Activated T-helper 2 cell treated with anti-CD3 and anti-CD28 coated beads, Interferon-gamma antibody, Interleukin-2, Interleukin-4, amounts not matched to agents 10 μg/mL and 5 μg/mL and 100 μg/mL, durations not matched to agents 14 hours and 24 hours and 36 hours (primary cell): ENCODE data around the gene DMRT2. TPM values are rescaled to one million over a fixed set of nuclear protein-coding genes. Genes with fewer than 3 reads are reported as not detected.

ENCODE experiments used
- DNase-seq: peaks from one replicate; pipeline ENCODE4 v3.0.0; 2021; ENCODE audit warnings: low spot score
- H3K27ac Mint-ChIP-seq: one replicate; pipeline ENCODE4 v1.8.0; 2021; ENCODE audit warnings: mixed read lengths
- H3K27me3 Mint-ChIP-seq: one replicate; pipeline ENCODE4 v1.8.0; 2021; ENCODE audit warnings: low read depth, mixed read lengths
- H3K36me3 Mint-ChIP-seq: one replicate; pipeline ENCODE4 v1.8.0; 2021; ENCODE audit warnings: low read depth, mixed read lengths
- H3K4me1 Mint-ChIP-seq: one replicate; pipeline ENCODE4 v1.8.0; 2021; ENCODE audit warnings: low read depth, mixed read lengths
- H3K4me3 Mint-ChIP-seq: one replicate; pipeline ENCODE4 v1.8.0; 2021; ENCODE audit warnings: low read depth, mild to moderate bottlenecking, moderate library complexity, mixed read lengths
- H3K9me3 Mint-ChIP-seq: one replicate; pipeline ENCODE4 v1.8.0; 2021; ENCODE audit warnings: mixed read lengths
- intact Hi-C: fragments of 100-400 bp; cut with micrococcal nuclease; formaldehyde crosslinking; loops from one replicate; pipeline ENCODE4 v1.15.1; 2023
- total RNA-seq: library from RNA; stranded (reverse); gene quantifications from 2 replicates; pipeline ENCODE4 v1.2.3, GENCODE V29; 2022

The DMRT2 gene
- total RNA-seq, 1 donor from 2014 or later, result 1.2 TPM

DNA sequence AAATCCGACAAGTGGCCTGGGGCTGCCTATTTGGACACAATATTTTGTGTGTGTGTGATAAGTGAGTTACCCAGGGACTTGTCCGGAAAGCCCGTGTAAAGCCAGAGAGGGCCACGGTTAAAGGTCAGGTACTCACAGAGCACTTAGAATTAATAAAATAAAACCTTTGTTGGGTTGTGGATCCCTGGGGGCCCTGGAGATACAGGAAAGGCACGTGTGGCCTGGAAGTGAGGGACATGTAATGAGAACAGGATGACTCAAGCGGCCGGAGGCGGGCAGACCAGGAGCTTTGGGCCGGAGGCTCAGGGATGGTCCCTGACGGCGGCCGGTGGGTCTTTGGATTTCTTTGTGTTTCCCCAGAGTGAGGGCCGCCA is 1.0 kb downstream of the DMRT2 start:
- Mint-ChIP-seq H3K36me3 (peaks cover 12% of the 10 kb centered on the region), H3K27me3 (peaks cover 83% of the 10 kb centered on the region), H3K4me1 (peaks cover 40% of the 10 kb centered on the region), H3K9me3 (peaks cover 7% of the 10 kb centered on the region), H3K4me3 (peak overlapping the region; percentile 56), H3K27ac (no peak overlapping the region)
- intact Hi-C loops, result loop anchor here (10.0 kb wide), 1 partner anchor 554 kb away; no protein-coding TSS in a partner anchor
- DNase-seq, result no peak

GRCh38 chr9:1051584-1052275 is 1.6 kb downstream of the DMRT2 start:
- Mint-ChIP-seq H3K27ac (no peak overlapping the region), H3K4me1 (peaks cover 40% of the 10 kb centered on the region), H3K27me3 (peaks cover 85% of the 10 kb centered on the region), H3K4me3 (peak overlapping the region; percentile 56), H3K9me3 (peaks cover 7% of the 10 kb centered on the region), H3K36me3 (peaks cover 12% of the 10 kb centered on the region)
- intact Hi-C loops, result loop anchor here (10.0 kb wide), 1 partner anchor 553 kb away; no protein-coding TSS in a partner anchor
- DNase-seq, result no peak

- Mint-ChIP-seq H3K27me3 (peaks cover 80% of the 10 kb centered on the region), H3K27ac (no peak overlapping the region), H3K36me3 (peaks cover 12% of the 10 kb centered on the region), H3K4me3 (peak overlapping the region; percentile 33), H3K4me1 (peaks cover 33% of the 10 kb centered on the region), H3K9me3 (peaks cover 7% of the 10 kb centered on the region)
- DNase-seq, result no peak
- intact Hi-C loops, result loop anchor here (10.0 kb wide), 1 partner anchor 552 kb away; no protein-coding TSS in a partner anchor
Observed at GRCh38 chr9:1052365-1053281, 2.5 kb downstream of the DMRT2 start.

- peaks cover 74% of the 10 kb centered on the region for H3K27me3 Mint-ChIP-seq
- intact Hi-C loops, result loop anchor here (10.0 kb wide), 1 partner anchor 552 kb away; no protein-coding TSS in a partner anchor
- no peak overlapping the region for H3K4me3 Mint-ChIP-seq
- peaks cover 28% of the 10 kb centered on the region for H3K4me1 Mint-ChIP-seq
- no peak overlapping the region for H3K27ac Mint-ChIP-seq
- peaks cover 12% of the 10 kb centered on the region for H3K36me3 Mint-ChIP-seq
- no peak for DNase-seq
- peaks cover 7% of the 10 kb centered on the region for H3K9me3 Mint-ChIP-seq
Observed at GRCh38 chr9:1053282-1053621, 3.1 kb downstream of the DMRT2 start.

DNA sequence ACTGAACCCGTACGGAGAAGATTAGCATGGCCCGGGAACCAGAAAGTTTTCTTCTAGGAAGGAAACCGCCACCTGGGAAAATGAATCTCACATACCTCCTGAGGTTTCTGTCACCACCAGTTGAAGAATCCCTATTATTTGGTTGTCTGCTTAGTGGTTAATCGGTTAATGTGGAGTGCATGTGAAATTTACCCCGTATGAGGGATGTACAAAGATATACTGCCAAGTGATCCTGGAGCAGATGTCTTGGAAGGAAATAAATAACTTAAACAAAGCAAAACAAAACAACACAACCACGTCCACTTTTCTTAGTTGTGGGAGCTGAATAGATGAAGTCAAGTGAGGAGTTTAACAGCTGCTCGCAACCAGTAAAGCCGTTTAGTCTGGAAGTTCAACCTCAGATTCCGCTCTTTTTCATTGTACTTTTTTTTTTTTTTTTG is 3.8 kb downstream of the DMRT2 start:
- Mint-ChIP-seq H3K36me3 (peaks cover 7% of the 10 kb centered on the region), H3K4me3 (no peak overlapping the region), H3K27ac (no peak overlapping the region), H3K4me1 (peaks cover 20% of the 10 kb centered on the region), H3K9me3 (peaks cover 7% of the 10 kb centered on the region), H3K27me3 (peaks cover 66% of the 10 kb centered on the region)
- intact Hi-C loops, result loop anchor here (10.0 kb wide), 1 partner anchor 551 kb away; no protein-coding TSS in a partner anchor
- no peak for DNase-seq

DNA sequence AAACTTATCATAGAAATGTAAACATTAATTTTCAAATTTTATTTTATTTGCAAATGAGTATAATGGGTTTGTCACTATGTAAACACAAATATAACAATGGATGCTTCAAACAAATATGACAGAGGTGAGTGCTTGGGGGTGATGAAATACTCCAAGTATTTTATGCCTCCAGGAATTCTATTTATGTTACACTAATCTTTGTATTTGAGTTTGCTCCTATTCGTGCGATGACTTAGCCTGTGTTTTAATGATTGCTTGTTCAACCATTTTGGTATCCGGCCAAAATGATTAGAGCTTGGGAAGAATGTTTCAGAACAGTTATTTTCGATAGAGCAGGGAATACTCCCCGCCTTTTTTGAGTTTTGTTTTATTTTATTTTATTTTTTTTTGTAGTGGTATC is 5.0 kb downstream of the DMRT2 start:
- Mint-ChIP-seq H3K27me3 (peaks cover 55% of the 10 kb centered on the region), H3K27ac (no peak overlapping the region), H3K4me3 (no peak overlapping the region), H3K36me3 (no peaks in the 10 kb centered on the region), H3K9me3 (no peaks in the 10 kb centered on the region), H3K4me1 (peaks cover 11% of the 10 kb centered on the region)
- intact Hi-C loops, result loop anchor here (10.0 kb wide), 1 partner anchor 550 kb away; no protein-coding TSS in a partner anchor
- no peak for DNase-seq

DNA sequence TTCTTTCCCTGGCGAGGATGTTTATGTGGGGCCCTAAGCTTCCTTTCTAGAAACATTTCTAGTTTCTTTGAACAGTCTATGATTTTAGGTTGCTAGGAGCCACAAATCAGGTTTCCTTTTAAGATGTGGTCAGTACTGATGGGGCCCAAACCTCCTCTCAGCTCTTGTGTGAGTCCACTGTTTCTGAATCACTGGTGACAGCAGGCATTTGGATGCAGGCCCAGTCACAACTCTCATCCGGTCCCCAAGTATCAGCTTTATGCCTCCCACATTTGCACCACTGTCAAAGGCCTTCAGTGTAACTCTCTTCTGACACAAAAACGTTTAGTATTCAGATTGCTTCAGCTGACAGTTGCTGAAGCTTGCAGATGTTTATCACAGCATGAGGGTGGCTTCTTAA is 7.8 kb downstream of the DMRT2 start:
- peaks cover 36% of the 10 kb centered on the region for H3K27me3 Mint-ChIP-seq
- intact Hi-C loops, result loop anchor here (10.0 kb wide), 1 partner anchor 547 kb away; no protein-coding TSS in a partner anchor
- no peaks in the 10 kb centered on the region for H3K9me3 Mint-ChIP-seq
- H3K4me1 Mint-ChIP-seq, result no peaks in the 10 kb centered on the region
- H3K4me3 Mint-ChIP-seq, result no peak overlapping the region
- no peaks in the 10 kb centered on the region for H3K36me3 Mint-ChIP-seq
- DNase-seq, result no peak
- no peak overlapping the region for H3K27ac Mint-ChIP-seq

DNA sequence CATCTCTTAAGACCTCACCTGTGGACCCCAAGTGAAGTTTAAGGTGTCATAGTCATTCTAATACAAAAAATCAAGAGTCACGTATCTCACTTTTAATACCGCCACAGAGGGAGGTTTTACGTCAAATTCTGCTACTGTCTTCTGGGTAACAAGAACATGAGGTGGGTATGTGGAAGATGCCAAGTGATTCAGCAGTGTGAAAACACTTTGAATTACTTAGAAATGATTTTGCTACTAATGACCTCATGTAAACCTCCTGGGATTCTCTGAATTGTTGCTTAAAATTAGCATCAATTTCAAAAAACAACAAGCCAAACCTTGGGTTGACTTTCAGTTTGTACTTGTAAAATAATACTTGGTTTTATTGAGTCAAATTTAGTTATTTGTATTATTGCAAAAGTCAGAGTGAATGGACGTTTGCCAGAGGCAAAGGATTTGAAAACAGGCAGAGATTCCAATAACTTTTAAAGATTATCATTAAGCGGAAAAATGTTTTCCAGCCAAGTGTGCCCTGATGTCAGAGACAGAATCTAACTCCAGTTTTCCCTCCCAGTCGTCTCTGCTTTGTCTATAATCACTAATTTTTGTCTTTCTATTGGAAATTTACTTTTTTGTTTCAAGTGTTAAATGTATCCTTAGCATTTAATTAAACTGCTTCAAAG is 8.8 kb downstream of the DMRT2 start:
- no peak overlapping the region for H3K27ac Mint-ChIP-seq
- H3K27me3 Mint-ChIP-seq, result peaks cover 27% of the 10 kb centered on the region
- no peak for DNase-seq
- H3K36me3 Mint-ChIP-seq, result no peaks in the 10 kb centered on the region
- H3K4me3 Mint-ChIP-seq, result no peak overlapping the region
- no peaks in the 10 kb centered on the region for H3K9me3 Mint-ChIP-seq
- intact Hi-C loops, result loop anchor here (10.0 kb wide), 1 partner anchor 546 kb away; no protein-coding TSS in a partner anchor
- no peaks in the 10 kb centered on the region for H3K4me1 Mint-ChIP-seq

DNA sequence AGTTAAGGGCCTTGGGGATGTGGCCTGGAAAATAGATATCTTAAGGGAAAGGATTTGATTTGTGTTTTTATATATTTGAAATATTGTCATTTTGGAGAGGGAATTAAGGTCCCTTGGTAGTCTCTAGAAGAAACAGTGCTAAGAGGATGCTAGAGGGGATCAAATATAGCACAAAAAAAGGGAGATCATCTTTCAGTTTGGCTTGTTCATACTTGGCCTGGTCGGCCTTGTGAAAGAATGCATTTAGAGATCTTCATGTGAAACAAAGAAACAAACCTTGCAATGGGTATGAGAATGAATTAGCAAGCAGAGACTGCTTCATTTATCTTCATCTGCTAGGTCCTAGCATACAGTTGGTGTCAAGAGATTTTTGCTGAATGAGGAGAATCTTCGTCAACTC is 15.0 kb downstream of the DMRT2 start:
- H3K9me3 Mint-ChIP-seq, result no peaks in the 10 kb centered on the region
- intact Hi-C loops, result no loop called here
- H3K4me3 Mint-ChIP-seq, result no peak overlapping the region
- H3K36me3 Mint-ChIP-seq, result no peaks in the 10 kb centered on the region
- H3K4me1 Mint-ChIP-seq, result no peaks in the 10 kb centered on the region
- no peak for DNase-seq
- peaks cover 2% of the 10 kb centered on the region for H3K27me3 Mint-ChIP-seq
- H3K27ac Mint-ChIP-seq, result no peak overlapping the region

- no peaks in the 10 kb centered on the region for H3K9me3 Mint-ChIP-seq
- no peak overlapping the region for H3K27ac Mint-ChIP-seq
- no peak overlapping the region for H3K4me3 Mint-ChIP-seq
- H3K36me3 Mint-ChIP-seq, result no peaks in the 10 kb centered on the region
- no peaks in the 10 kb centered on the region for H3K4me1 Mint-ChIP-seq
- intact Hi-C loops, result no loop called here
- no peak for DNase-seq
- H3K27me3 Mint-ChIP-seq, result peaks cover 2% of the 10 kb centered on the region
Observed at GRCh38 chr9:1070692-1071091, 20.5 kb downstream of the DMRT2 start.

DNA sequence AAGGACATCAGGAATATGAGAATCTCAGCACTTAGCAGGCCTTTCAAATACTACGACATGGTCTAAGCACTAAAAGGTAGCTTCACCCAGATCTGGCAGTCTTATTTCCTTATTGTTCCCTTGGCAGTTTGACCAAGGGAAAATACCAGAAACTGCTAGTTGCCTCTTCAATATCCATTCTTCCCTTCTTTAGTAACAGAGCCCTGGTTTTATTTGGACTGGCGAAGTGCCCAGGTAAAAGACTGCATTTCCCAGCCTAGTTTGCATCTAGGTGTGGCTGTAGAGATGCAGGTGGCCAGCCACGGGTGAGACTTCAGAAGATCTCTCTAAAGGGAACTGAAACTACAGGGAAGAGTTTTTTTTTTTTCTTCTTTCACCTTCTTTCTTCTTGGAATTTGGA is 21.6 kb downstream of the DMRT2 start:
- Mint-ChIP-seq H3K36me3 (no peaks in the 10 kb centered on the region), H3K9me3 (no peaks in the 10 kb centered on the region), H3K4me3 (no peak overlapping the region), H3K27me3 (peaks cover 2% of the 10 kb centered on the region), H3K4me1 (no peaks in the 10 kb centered on the region), H3K27ac (no peak overlapping the region)
- DNase-seq, result no peak
- intact Hi-C loops, result no loop called here

- H3K27ac Mint-ChIP-seq, result no peak overlapping the region
- no peak for DNase-seq
- H3K27me3 Mint-ChIP-seq, result no peaks in the 10 kb centered on the region
- H3K4me1 Mint-ChIP-seq, result no peaks in the 10 kb centered on the region
- H3K9me3 Mint-ChIP-seq, result no peaks in the 10 kb centered on the region
- no peak overlapping the region for H3K4me3 Mint-ChIP-seq
- no peaks in the 10 kb centered on the region for H3K36me3 Mint-ChIP-seq
- intact Hi-C loops, result no loop called here
Observed at GRCh38 chr9:1073497-1073896, 23.3 kb downstream of the DMRT2 start.
